GM18507 (cell line): ENCODE results near the gene ENO3.
A peak's percentile ranks its signal among the peaks of the same experiment; 100 is the strongest.

Experiments used
- DNase-seq: peaks from one replicate; pipeline ENCODE4 v3.0.0; 2011; ENCODE audit warnings: low read depth; ENCODE audit not compliant: insufficient read length; ENCODE audit errors: extremely low spot score
- FAIRE-seq: peaks from 2 replicates; lab custom pipeline; 2011; peaks lifted over from hg19 to GRCh38; lab: Jason Lieb, UNC

Gene ENO3

GRCh38 chr17:4998027-4998731, 47.3 kb downstream of the ENO3 start:
- DNase-seq (no peak), FAIRE-seq (peak; percentile 45)

- no peak for DNase-seq
- peak; percentile 88 for FAIRE-seq
Observed at GRCh38 chr17:4998732-4999429, 48.0 kb downstream of the ENO3 start.

GRCh38 chr17:4999430-5000093, 48.6 kb downstream of the ENO3 start:
- DNase-seq = no peak
- no peak for FAIRE-seq

GRCh38 chr17:5000237-5000639, 49.3 kb downstream of the ENO3 start:
- no peak for DNase-seq
- FAIRE-seq = no peak

- no peak for DNase-seq
- no peak for FAIRE-seq
Observed at GRCh38 chr17:5002121-5002788, 51.3 kb downstream of the ENO3 start.

GRCh38 chr17:5003214-5003867, 52.4 kb downstream of the ENO3 start:
- no peak for FAIRE-seq
- DNase-seq = no peak
